Lower leg skin (tissue), 3 donors: ENCODE data around the gene TFAP2A.

Experiments used
- CTCF ChIP-seq, 3 donors: fragments of 450-650 bp; IDR thresholded peaks; one replicate each; pipeline ENCODE4 v1.5.1; 2016; ENCODE audit warnings: antibody characterized with exemption in 3 of 3, mild to moderate bottlenecking in 3 of 3, moderate library complexity in 2 of 3
- POLR2A ChIP-seq, 2 donors: fragments of 450-650 bp; IDR thresholded peaks; one replicate each; pipeline ENCODE4 v1.6.1; 2016 to 2017; ENCODE audit warnings: antibody characterized with exemption in 2 of 2, mild to moderate bottlenecking in 1 of 2, moderate library complexity in 1 of 2

GRCh38 chr6:10361428-10361827 lies 53.4 kb downstream of the TFAP2A start:
- TF ChIP-seq POLR2A (IDR thresholded peaks at IDR 0.05), result no peak
- no peak for TF ChIP-seq CTCF (IDR thresholded peaks at IDR 0.05)
